Peyer's patch (tissue), 4 donors: ENCODE data around the gene BLM. TPM values are rescaled to one million over a fixed set of nuclear protein-coding genes. Genes with fewer than 3 reads are reported as not detected.

Experiments
- DNase-seq, 3 donors: peaks; one replicate each; pipeline ENCODE4 v3.0.0-alpha.2; 2017 to 2019
- H3K27ac ChIP-seq, 4 donors: fragments of 200-600 bp; sonication (generic); one replicate each; pipeline ENCODE4 v1.5.1; 2016 to 2019
- H3K27me3 ChIP-seq, 2 donors: fragments of 200-600 bp; sonication (generic); one replicate each; pipeline ENCODE4 v1.5.1; 2019
- H3K36me3 ChIP-seq, 3 donors: fragments of 200-600 bp; sonication (generic); one replicate each; pipeline ENCODE4 v1.5.1; 2016 to 2019
- H3K4me1 ChIP-seq, 4 donors: fragments of 200-600 bp; sonication (generic); one replicate each; pipeline ENCODE4 v1.5.1; 2016 to 2019
- H3K4me3 ChIP-seq, 4 donors: fragments of 200-600 bp; sonication (generic); 1 replicate in 3 of 4; 2 replicates in 1 of 4; pipeline ENCODE4 v1.5.1; 2016 to 2019; ENCODE audit warnings: mild to moderate bottlenecking in 1 of 4
- H3K9me3 ChIP-seq, 4 donors: fragments of 200-600 bp; sonication (generic); one replicate each; pipeline ENCODE4 v1.5.1; 2016 to 2019; ENCODE audit warnings: mild to moderate bottlenecking in 1 of 4
- CTCF ChIP-seq, 6 experiments: fragments of 450-650 bp in 4 of 6; fragments of 200-600 bp in 2 of 6; sonication (generic) in 1 of 6; IDR thresholded peaks; one replicate each; pipeline ENCODE4 v1.5.1; 2017 to 2019; ENCODE audit warnings: antibody characterized with exemption in 6 of 6, mild to moderate bottlenecking in 3 of 6, moderate library complexity in 1 of 6
- POLR2A ChIP-seq, 2 donors: fragments of 450-650 bp; IDR thresholded peaks; one replicate each; pipeline ENCODE4 v1.5.1; 2017; ENCODE audit warnings: antibody characterized with exemption in 2 of 2, mild to moderate bottlenecking in 2 of 2, moderate library complexity in 2 of 2
- total RNA-seq, 4 donors: library from RNA; depleted of rRNA; stranded (reverse); fragments of >200 nt; gene quantifications; one replicate each; pipeline ENCODE4 v1.1.0, GENCODE V29; 2016

Gene BLM
- total RNA-seq, 4 donors from 2014 or later = 0.94 to 8.4 (median 4.2) TPM

- Histone ChIP-seq H3K27ac (no peak overlapping the region), H3K27me3 (no peaks in the 10 kb centered on the region), H3K4me3 (no peak overlapping the region), H3K9me3 (no peaks in the 10 kb centered on the region), H3K4me1 (no peaks in the 10 kb centered on the region), H3K36me3 (no peaks in the 10 kb centered on the region)
- TF ChIP-seq CTCF (IDR thresholded peaks at IDR 0.05) (no peak), POLR2A (IDR thresholded peaks at IDR 0.05) (no peak)
- no peak for DNase-seq
Measured at GRCh38 chr15:90780916-90781315, 63.8 kb downstream of the BLM start.

GRCh38 chr15:90782442-90782841, 65.3 kb downstream of the BLM start:
- DNase-seq = no peak
- Histone ChIP-seq H3K4me3 (no peak overlapping the region), H3K27me3 (no peaks in the 10 kb centered on the region), H3K36me3 (no peaks in the 10 kb centered on the region), H3K9me3 (no peaks in the 10 kb centered on the region), H3K27ac (no peak overlapping the region), H3K4me1 (no peaks in the 10 kb centered on the region)
- TF ChIP-seq CTCF (IDR thresholded peaks at IDR 0.05) = no peak
- TF ChIP-seq POLR2A (IDR thresholded peaks at IDR 0.05) = no peak

- no peaks in the 10 kb centered on the region for H3K36me3 ChIP-seq
- no peak for DNase-seq
- H3K4me1 ChIP-seq = no peaks in the 10 kb centered on the region
- H3K27me3 ChIP-seq = no peaks in the 10 kb centered on the region
- TF ChIP-seq CTCF (IDR thresholded peaks at IDR 0.05) (no peak), POLR2A (IDR thresholded peaks at IDR 0.05) (no peak)
- no peaks in the 10 kb centered on the region for H3K9me3 ChIP-seq
- H3K27ac ChIP-seq = no peak overlapping the region
- no peak overlapping the region for H3K4me3 ChIP-seq
Measured at GRCh38 chr15:90787881-90788280, 70.7 kb downstream of the BLM start.

GRCh38 chr15:90789462-90789861, 72.3 kb downstream of the BLM start:
- H3K4me1 ChIP-seq = no peaks in the 10 kb centered on the region
- TF ChIP-seq POLR2A (IDR thresholded peaks at IDR 0.05) = no peak
- no peak for TF ChIP-seq CTCF (IDR thresholded peaks at IDR 0.05)
- H3K27me3 ChIP-seq = no peaks in the 10 kb centered on the region
- H3K4me3 ChIP-seq = no peak overlapping the region
- no peak overlapping the region for H3K27ac ChIP-seq
- no peaks in the 10 kb centered on the region for H3K36me3 ChIP-seq
- H3K9me3 ChIP-seq = no peaks in the 10 kb centered on the region
- no peak for DNase-seq

GRCh38 chr15:90790057-90790456, 72.9 kb downstream of the BLM start:
- DNase-seq = no peak
- H3K4me1 ChIP-seq = no peaks in the 10 kb centered on the region
- H3K9me3 ChIP-seq = no peaks in the 10 kb centered on the region
- TF ChIP-seq CTCF (IDR thresholded peaks at IDR 0.05) = no peak
- no peak for TF ChIP-seq POLR2A (IDR thresholded peaks at IDR 0.05)
- H3K4me3 ChIP-seq = no peak overlapping the region
- no peak overlapping the region for H3K27ac ChIP-seq
- H3K36me3 ChIP-seq = no peaks in the 10 kb centered on the region
- no peaks in the 10 kb centered on the region for H3K27me3 ChIP-seq

GRCh38 chr15:90790561-90790960, 73.4 kb downstream of the BLM start:
- Histone ChIP-seq H3K4me1 (no peaks in the 10 kb centered on the region), H3K9me3 (no peaks in the 10 kb centered on the region), H3K27ac (no peak overlapping the region), H3K4me3 (no peak overlapping the region), H3K27me3 (no peaks in the 10 kb centered on the region), H3K36me3 (no peaks in the 10 kb centered on the region)
- DNase-seq = no peak
- no peak for TF ChIP-seq POLR2A (IDR thresholded peaks at IDR 0.05)
